Astrocyte (in vitro differentiated cells and primary cell): Measurements from ENCODE around the gene C12orf57.

Source experiments
- EZH2 ChIP-seq: IDR thresholded peaks from 2 replicates; pipeline ENCODE4 v1.6.1; 2012; ENCODE audit warnings: mild to moderate bottlenecking, low read length, inconsistent platforms; ENCODE audit not compliant: insufficient read depth
- TF ChIP-seq, protein P1 (sequence below): IDR thresholded peaks from 2 replicates; pipeline ENCODE4 v1.5.1; 2011; ENCODE audit warnings: low read depth, mild to moderate bottlenecking, inconsistent platforms, low read length, moderate library complexity; ENCODE audit not compliant: insufficient read depth

DNA sequence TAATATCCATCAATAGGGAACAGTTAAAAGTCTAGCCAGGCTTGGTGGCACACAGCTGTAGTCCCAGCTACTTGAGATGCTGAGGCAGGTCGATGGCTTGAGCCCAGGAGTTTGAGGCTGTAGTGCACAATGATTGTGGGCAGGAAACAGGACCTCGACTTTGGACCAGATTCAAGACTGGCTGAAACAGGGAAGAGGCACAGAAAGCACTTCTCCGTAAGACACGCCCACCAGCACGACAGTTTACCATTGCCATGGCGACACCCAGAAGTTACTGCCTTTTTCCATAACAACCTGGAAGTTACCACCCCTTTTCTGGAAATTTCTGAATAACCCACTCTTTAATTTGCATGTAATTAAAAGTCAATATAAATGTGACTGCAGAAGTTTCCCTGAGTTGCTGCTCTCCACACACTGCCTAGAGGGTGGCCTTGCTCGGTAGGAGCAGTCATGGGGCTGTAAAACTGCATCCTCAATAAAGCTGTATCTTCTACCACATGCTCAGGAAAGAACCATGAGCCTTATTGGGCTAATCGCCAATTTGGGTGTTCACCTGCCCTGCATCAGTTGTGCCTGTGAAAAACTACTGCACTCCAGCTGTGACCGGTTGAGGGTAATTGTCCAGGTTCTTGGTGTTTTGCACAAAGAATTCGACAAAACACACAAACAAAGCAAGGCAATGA is 43.8 kb upstream of the C12orf57 start:
- TF ChIP-seq, protein P1, sequence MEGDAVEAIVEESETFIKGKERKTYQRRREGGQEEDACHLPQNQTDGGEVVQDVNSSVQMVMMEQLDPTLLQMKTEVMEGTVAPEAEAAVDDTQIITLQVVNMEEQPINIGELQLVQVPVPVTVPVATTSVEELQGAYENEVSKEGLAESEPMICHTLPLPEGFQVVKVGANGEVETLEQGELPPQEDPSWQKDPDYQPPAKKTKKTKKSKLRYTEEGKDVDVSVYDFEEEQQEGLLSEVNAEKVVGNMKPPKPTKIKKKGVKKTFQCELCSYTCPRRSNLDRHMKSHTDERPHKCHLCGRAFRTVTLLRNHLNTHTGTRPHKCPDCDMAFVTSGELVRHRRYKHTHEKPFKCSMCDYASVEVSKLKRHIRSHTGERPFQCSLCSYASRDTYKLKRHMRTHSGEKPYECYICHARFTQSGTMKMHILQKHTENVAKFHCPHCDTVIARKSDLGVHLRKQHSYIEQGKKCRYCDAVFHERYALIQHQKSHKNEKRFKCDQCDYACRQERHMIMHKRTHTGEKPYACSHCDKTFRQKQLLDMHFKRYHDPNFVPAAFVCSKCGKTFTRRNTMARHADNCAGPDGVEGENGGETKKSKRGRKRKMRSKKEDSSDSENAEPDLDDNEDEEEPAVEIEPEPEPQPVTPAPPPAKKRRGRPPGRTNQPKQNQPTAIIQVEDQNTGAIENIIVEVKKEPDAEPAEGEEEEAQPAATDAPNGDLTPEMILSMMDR: no peak
- TF ChIP-seq EZH2: no peak
